ENCODE results near the gene SPRYD7.

SPRYD7 gene

GRCh38 chr13:49877629-49878218 lies 58.4 kb downstream of the SPRYD7 start:
- DNase-seq (ENCODE audit: low spot score), result no peak
- TF ChIP-seq, protein P1, sequence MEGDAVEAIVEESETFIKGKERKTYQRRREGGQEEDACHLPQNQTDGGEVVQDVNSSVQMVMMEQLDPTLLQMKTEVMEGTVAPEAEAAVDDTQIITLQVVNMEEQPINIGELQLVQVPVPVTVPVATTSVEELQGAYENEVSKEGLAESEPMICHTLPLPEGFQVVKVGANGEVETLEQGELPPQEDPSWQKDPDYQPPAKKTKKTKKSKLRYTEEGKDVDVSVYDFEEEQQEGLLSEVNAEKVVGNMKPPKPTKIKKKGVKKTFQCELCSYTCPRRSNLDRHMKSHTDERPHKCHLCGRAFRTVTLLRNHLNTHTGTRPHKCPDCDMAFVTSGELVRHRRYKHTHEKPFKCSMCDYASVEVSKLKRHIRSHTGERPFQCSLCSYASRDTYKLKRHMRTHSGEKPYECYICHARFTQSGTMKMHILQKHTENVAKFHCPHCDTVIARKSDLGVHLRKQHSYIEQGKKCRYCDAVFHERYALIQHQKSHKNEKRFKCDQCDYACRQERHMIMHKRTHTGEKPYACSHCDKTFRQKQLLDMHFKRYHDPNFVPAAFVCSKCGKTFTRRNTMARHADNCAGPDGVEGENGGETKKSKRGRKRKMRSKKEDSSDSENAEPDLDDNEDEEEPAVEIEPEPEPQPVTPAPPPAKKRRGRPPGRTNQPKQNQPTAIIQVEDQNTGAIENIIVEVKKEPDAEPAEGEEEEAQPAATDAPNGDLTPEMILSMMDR (IDR thresholded peaks at IDR 0.05; ENCODE audit: extremely low read depth, missing control alignments), result no peak

DNA sequence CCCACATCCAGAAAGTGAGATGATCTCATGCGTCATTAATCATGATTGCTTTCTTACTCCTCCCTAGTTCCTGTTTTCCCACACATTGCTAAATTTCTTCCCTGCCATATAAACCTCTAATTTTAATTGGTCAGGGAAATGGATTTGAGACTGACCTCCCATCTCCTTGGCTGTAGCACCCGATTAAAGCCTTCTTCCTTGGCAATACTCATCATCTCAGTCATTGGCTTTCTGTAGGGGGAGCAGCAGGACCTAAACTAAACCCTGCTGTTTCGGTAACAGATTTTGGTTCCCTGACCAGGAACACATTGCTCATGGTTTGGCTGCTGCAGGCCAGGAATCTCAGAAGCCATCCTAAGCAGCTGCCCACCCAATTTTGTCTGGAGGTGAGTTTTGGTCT lies 61.7 kb downstream of the SPRYD7 start:
- TF ChIP-seq, protein P1 (IDR thresholded peaks at IDR 0.05; ENCODE audit: extremely low read depth, missing control alignments), result no peak
- DNase-seq (ENCODE audit: low spot score), result no peak

- DNase-seq (ENCODE audit: low spot score), result no peak
Observed at GRCh38 chr13:49869519-49869918, 66.6 kb downstream of the SPRYD7 start.

GRCh38 chr13:49867834-49868233 lies 68.3 kb downstream of the SPRYD7 start:
- no peak for DNase-seq (ENCODE audit: low spot score)

More at GRCh38 chr13:49869519-49869918, 66.6 kb downstream of the SPRYD7 start:
- TF ChIP-seq, protein P1 (IDR thresholded peaks at IDR 0.05; ENCODE audit: extremely low read depth, missing control alignments), result peak; percentile 15

DNA sequence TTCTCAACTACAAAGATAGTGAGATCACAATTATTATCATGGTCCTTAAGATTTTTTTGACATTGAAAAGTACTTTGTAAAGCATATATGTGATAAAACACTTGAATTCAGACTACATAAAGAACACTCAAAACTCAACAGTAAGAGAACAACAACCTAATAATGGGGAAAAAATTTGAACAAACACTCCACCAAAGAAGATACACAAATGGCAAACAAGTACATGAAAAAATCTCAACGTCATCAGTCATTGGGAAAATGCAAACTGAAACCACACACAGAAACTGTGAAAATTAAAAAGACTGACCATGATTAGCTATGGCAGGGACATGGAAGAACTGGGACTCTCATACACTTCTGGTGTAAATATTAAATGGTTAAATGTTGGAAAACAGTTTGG lies 70.9 kb downstream of the SPRYD7 start:
- TF ChIP-seq, protein P1 (IDR thresholded peaks at IDR 0.05; ENCODE audit: extremely low read depth, missing control alignments), result no peak
- DNase-seq (ENCODE audit: low spot score), result no peak

More at GRCh38 chr13:49867834-49868233, 68.3 kb downstream of the SPRYD7 start:
- TF ChIP-seq, protein P1 (IDR thresholded peaks at IDR 0.05; ENCODE audit: extremely low read depth, missing control alignments), result no peak

- no peak for DNase-seq (ENCODE audit: low spot score)
Observed at GRCh38 chr13:49864509-49864908, 71.6 kb downstream of the SPRYD7 start.

More at GRCh38 chr13:49864509-49864908, 71.6 kb downstream of the SPRYD7 start:
- TF ChIP-seq, protein P1 (IDR thresholded peaks at IDR 0.05; ENCODE audit: extremely low read depth, missing control alignments), result no peak
